A204.1 (cell line): Measurements from ENCODE around the gene EHMT1.
A peak's percentile ranks its signal among the peaks of the same experiment; 100 is the strongest.
"Not testable (repeated sequence)": the region's sequence is repeated elsewhere in the genome, so short reads cannot be mapped to it uniquely, and the experiment has no call there.

Source experiments
- FAIRE-seq: peaks from 2 replicates; lab custom pipeline; 2012; peaks lifted over from hg19 to GRCh38; lab: Jason Lieb, UNC

EHMT1 gene

GRCh38 chr9:137615387-137615871, 3.4 kb upstream of the EHMT1 start:
- FAIRE-seq = no peak

- FAIRE-seq = no peak
Measured at GRCh38 chr9:137619240-137620047, 639 bp downstream of the EHMT1 start.

- no peak for FAIRE-seq
Measured at GRCh38 chr9:137620048-137620405, 1.2 kb downstream of the EHMT1 start.

GRCh38 chr9:137620581-137620980, 1.8 kb downstream of the EHMT1 start:
- no peak for FAIRE-seq

- no peak for FAIRE-seq
Measured at GRCh38 chr9:137621131-137621757, 2.4 kb downstream of the EHMT1 start.

- FAIRE-seq = not testable (repeated sequence)
Measured at GRCh38 chr9:137622211-137622610, 3.4 kb downstream of the EHMT1 start.

- FAIRE-seq = no peak
Measured at GRCh38 chr9:137626464-137626863, 7.7 kb downstream of the EHMT1 start.

- FAIRE-seq = not testable (repeated sequence)
Measured at GRCh38 chr9:137627406-137627805, 8.6 kb downstream of the EHMT1 start.

GRCh38 chr9:137630126-137630525, 11.3 kb downstream of the EHMT1 start:
- no peak for FAIRE-seq

GRCh38 chr9:137630679-137631078, 11.9 kb downstream of the EHMT1 start:
- FAIRE-seq = no peak

GRCh38 chr9:137631345-137632229, 12.8 kb downstream of the EHMT1 start:
- FAIRE-seq = no peak

- no peak for FAIRE-seq
Measured at GRCh38 chr9:137632230-137633161, 13.7 kb downstream of the EHMT1 start.

- no peak for FAIRE-seq
Measured at GRCh38 chr9:137634016-137634415, 15.2 kb downstream of the EHMT1 start.

- FAIRE-seq = no peak
Measured at GRCh38 chr9:137638680-137639079, 19.9 kb downstream of the EHMT1 start.

- peak; percentile 75 for FAIRE-seq
Measured at GRCh38 chr9:137639303-137640051, 20.7 kb downstream of the EHMT1 start.

- no peak for FAIRE-seq
Measured at GRCh38 chr9:137640862-137641261, 22.1 kb downstream of the EHMT1 start.

- no peak for FAIRE-seq
Measured at GRCh38 chr9:137642118-137642601, 23.4 kb downstream of the EHMT1 start.

- no peak for FAIRE-seq
Measured at GRCh38 chr9:137642892-137643291, 24.1 kb downstream of the EHMT1 start.

- FAIRE-seq = no peak
Measured at GRCh38 chr9:137643921-137644320, 25.1 kb downstream of the EHMT1 start.

- FAIRE-seq = no peak
Measured at GRCh38 chr9:137645211-137645610, 26.4 kb downstream of the EHMT1 start.

- no peak for FAIRE-seq
Measured at GRCh38 chr9:137646341-137646740, 27.5 kb downstream of the EHMT1 start.
